ENCODE measurements around the gene ADAMTS16. TPM values are rescaled to one million over a fixed set of nuclear protein-coding genes. Genes with fewer than 3 reads are reported as not detected.

The ADAMTS16 gene
- total RNA-seq, 1 experiment from 2014 or later: not detected

DNA sequence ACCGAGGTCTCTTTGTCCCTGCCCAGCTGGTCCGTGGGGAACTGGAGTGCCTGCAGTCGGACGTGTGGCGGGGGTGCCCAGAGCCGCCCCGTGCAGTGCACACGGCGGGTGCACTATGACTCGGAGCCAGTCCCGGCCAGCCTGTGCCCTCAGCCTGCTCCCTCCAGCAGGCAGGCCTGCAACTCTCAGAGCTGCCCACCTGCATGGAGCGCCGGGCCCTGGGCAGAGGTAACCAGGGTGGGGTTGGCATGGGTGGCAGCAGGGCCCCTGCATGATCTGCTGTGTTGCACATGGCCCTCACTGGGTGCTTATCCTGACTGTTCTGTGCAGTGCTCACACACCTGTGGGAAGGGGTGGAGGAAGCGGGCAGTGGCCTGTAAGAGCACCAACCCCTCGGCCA is 163.1 kb downstream of the ADAMTS16 start:
- no peak for DNase-seq
- H3K27me3 Mint-ChIP-seq (ENCODE audit: unreplicated experiment): no peaks in the 10 kb centered on the region
- no TSS peak for BruUV-seq (replicated peaks)
- CTCF ChIA-PET: no interaction called here
- no peaks in the 10 kb centered on the region for H3K4me1 Mint-ChIP-seq (ENCODE audit: low read depth, unreplicated experiment)
- H3K27ac Mint-ChIP-seq (ENCODE audit: unreplicated experiment): no peak overlapping the region
- intact Hi-C loops (cut with micrococcal nuclease; ENCODE audit: unreplicated experiment): no loop called here
- H3K4me3 Mint-ChIP-seq (ENCODE audit: low read depth, unreplicated experiment): no peak overlapping the region
- no peaks in the 10 kb centered on the region for H3K36me3 Mint-ChIP-seq (ENCODE audit: insufficient read depth, unreplicated experiment)
- TF ChIP-seq, protein P1, sequence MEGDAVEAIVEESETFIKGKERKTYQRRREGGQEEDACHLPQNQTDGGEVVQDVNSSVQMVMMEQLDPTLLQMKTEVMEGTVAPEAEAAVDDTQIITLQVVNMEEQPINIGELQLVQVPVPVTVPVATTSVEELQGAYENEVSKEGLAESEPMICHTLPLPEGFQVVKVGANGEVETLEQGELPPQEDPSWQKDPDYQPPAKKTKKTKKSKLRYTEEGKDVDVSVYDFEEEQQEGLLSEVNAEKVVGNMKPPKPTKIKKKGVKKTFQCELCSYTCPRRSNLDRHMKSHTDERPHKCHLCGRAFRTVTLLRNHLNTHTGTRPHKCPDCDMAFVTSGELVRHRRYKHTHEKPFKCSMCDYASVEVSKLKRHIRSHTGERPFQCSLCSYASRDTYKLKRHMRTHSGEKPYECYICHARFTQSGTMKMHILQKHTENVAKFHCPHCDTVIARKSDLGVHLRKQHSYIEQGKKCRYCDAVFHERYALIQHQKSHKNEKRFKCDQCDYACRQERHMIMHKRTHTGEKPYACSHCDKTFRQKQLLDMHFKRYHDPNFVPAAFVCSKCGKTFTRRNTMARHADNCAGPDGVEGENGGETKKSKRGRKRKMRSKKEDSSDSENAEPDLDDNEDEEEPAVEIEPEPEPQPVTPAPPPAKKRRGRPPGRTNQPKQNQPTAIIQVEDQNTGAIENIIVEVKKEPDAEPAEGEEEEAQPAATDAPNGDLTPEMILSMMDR (IDR thresholded peaks at IDR 0.05; ENCODE audit: unreplicated experiment): no peak
- peaks cover 9% of the 10 kb centered on the region for H3K9me3 Mint-ChIP-seq (ENCODE audit: low read depth, unreplicated experiment)

DNA sequence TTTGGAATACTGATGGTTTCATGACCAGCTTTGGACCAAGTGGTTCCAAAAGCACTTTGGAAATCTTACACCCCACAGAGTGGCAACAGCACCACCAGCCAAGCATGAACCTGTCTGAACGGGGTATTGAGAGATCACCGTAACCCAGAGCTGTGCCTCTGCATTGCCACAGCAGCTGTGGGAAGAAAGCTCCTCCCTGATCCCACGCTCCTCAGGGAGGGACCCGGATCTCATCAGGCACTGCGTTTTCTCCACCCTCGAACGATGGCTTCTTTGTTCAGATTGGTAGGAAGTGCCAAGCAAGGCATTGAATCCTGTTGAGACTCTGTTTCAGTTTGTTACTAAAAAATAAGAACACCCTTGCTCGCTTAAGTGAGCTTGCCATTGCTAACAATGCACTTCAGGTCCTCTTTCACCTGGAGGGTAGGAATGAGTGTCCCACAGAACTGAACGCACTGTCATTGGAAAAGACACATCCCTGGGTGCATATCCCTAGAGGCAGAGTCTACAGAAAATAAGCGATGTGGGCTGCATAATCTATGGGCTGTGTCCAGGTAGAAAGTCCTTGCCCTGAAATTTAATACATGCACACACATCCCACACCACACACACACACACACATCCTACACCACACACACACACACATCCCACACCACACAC is 164.4 kb downstream of the ADAMTS16 start:
- intact Hi-C loops (cut with micrococcal nuclease; ENCODE audit: unreplicated experiment): no loop called here
- no peak overlapping the region for H3K27ac Mint-ChIP-seq (ENCODE audit: unreplicated experiment)
- no peak overlapping the region for H3K4me3 Mint-ChIP-seq (ENCODE audit: low read depth, unreplicated experiment)
- BruUV-seq (replicated peaks): no TSS peak
- no peak for DNase-seq
- no peaks in the 10 kb centered on the region for H3K4me1 Mint-ChIP-seq (ENCODE audit: low read depth, unreplicated experiment)
- H3K9me3 Mint-ChIP-seq (ENCODE audit: low read depth, unreplicated experiment): peaks cover 13% of the 10 kb centered on the region
- no peaks in the 10 kb centered on the region for H3K27me3 Mint-ChIP-seq (ENCODE audit: unreplicated experiment)
- no peaks in the 10 kb centered on the region for H3K36me3 Mint-ChIP-seq (ENCODE audit: insufficient read depth, unreplicated experiment)
- CTCF ChIA-PET: no interaction called here
- TF ChIP-seq, protein P1 (IDR thresholded peaks at IDR 0.05; ENCODE audit: unreplicated experiment): no peak

DNA sequence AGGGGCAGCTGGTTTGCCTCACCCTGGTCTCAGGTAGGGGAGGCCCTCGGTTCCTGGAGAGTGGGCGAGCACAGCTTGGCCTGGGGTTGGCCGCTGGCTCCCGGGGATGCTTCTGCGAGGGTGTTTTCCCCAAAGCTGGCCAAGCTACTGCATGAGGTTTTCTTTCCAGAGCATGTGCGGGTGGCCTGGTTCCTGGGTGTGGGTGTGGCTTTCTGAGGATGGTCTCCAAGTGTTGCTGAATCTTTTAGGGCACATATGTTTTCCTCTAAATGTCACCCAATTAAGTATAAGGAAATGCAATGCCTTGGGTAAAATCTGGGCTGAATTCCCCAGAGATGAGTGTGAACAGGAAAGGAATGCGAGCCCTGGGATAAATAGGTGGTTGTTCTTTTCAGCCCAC is 166.6 kb downstream of the ADAMTS16 start:
- H3K4me1 Mint-ChIP-seq (ENCODE audit: low read depth, unreplicated experiment): no peaks in the 10 kb centered on the region
- no TSS peak for BruUV-seq (replicated peaks)
- intact Hi-C loops (cut with micrococcal nuclease; ENCODE audit: unreplicated experiment): no loop called here
- no peak overlapping the region for H3K27ac Mint-ChIP-seq (ENCODE audit: unreplicated experiment)
- TF ChIP-seq, protein P1 (IDR thresholded peaks at IDR 0.05; ENCODE audit: unreplicated experiment): no peak
- H3K4me3 Mint-ChIP-seq (ENCODE audit: low read depth, unreplicated experiment): no peak overlapping the region
- peaks cover 12% of the 10 kb centered on the region for H3K9me3 Mint-ChIP-seq (ENCODE audit: low read depth, unreplicated experiment)
- H3K36me3 Mint-ChIP-seq (ENCODE audit: insufficient read depth, unreplicated experiment): no peaks in the 10 kb centered on the region
- CTCF ChIA-PET: no interaction called here
- DNase-seq: no peak
- H3K27me3 Mint-ChIP-seq (ENCODE audit: unreplicated experiment): no peaks in the 10 kb centered on the region

DNA sequence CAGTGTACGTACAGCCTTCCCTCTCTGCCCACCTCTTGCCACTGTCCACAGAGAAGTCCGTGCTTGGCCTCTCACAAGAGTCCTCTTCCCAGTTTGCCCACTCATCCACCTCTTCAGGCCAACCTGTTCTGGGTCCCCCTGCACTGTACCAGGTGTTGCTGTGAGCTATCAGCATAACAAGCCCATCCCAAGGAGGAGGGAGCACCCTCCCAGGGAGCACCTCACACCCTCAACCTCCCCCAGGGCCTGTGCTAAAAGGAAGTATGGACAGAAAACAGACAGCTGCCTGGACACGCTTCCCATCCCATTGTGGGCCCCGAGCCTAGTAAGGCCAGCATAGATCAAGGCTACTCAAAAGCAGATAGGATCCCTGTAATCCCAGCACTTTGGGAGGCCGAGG is 168.2 kb downstream of the ADAMTS16 start:
- TF ChIP-seq, protein P1 (IDR thresholded peaks at IDR 0.05; ENCODE audit: unreplicated experiment): no peak
- no peak for DNase-seq
- H3K4me3 Mint-ChIP-seq (ENCODE audit: low read depth, unreplicated experiment): no peak overlapping the region
- H3K4me1 Mint-ChIP-seq (ENCODE audit: low read depth, unreplicated experiment): no peaks in the 10 kb centered on the region
- BruUV-seq (replicated peaks): no TSS peak
- no peaks in the 10 kb centered on the region for H3K36me3 Mint-ChIP-seq (ENCODE audit: insufficient read depth, unreplicated experiment)
- intact Hi-C loops (cut with micrococcal nuclease; ENCODE audit: unreplicated experiment): no loop called here
- H3K27ac Mint-ChIP-seq (ENCODE audit: unreplicated experiment): no peak overlapping the region
- CTCF ChIA-PET: no interaction called here
- no peaks in the 10 kb centered on the region for H3K27me3 Mint-ChIP-seq (ENCODE audit: unreplicated experiment)
- H3K9me3 Mint-ChIP-seq (ENCODE audit: low read depth, unreplicated experiment): peaks cover 12% of the 10 kb centered on the region
